Peyer's patch (tissue), 4 donors: ENCODE measurements around the gene KCMF1. TPM values are rescaled to one million over a fixed set of nuclear protein-coding genes. Genes with fewer than 3 reads are reported as not detected.
A peak's percentile ranks its signal among the peaks of the same experiment; 100 is the strongest.

Source experiments
- DNase-seq, 3 donors: peaks; one replicate each; pipeline ENCODE4 v3.0.0-alpha.2; 2017 to 2019
- H3K27ac ChIP-seq, 4 donors: fragments of 200-600 bp; sonication (generic); one replicate each; pipeline ENCODE4 v1.5.1; 2016 to 2019
- H3K27me3 ChIP-seq, 2 donors: fragments of 200-600 bp; sonication (generic); one replicate each; pipeline ENCODE4 v1.5.1; 2019
- H3K36me3 ChIP-seq, 3 donors: fragments of 200-600 bp; sonication (generic); one replicate each; pipeline ENCODE4 v1.5.1; 2016 to 2019
- H3K4me1 ChIP-seq, 4 donors: fragments of 200-600 bp; sonication (generic); one replicate each; pipeline ENCODE4 v1.5.1; 2016 to 2019
- H3K4me3 ChIP-seq, 4 donors: fragments of 200-600 bp; sonication (generic); 1 replicate in 3 of 4; 2 replicates in 1 of 4; pipeline ENCODE4 v1.5.1; 2016 to 2019; ENCODE audit warnings: mild to moderate bottlenecking in 1 of 4
- H3K9me3 ChIP-seq, 4 donors: fragments of 200-600 bp; sonication (generic); one replicate each; pipeline ENCODE4 v1.5.1; 2016 to 2019; ENCODE audit warnings: mild to moderate bottlenecking in 1 of 4
- CTCF ChIP-seq, 6 experiments: fragments of 450-650 bp in 4 of 6; fragments of 200-600 bp in 2 of 6; sonication (generic) in 1 of 6; IDR thresholded peaks; one replicate each; pipeline ENCODE4 v1.5.1; 2017 to 2019; ENCODE audit warnings: antibody characterized with exemption in 6 of 6, mild to moderate bottlenecking in 3 of 6, moderate library complexity in 1 of 6
- POLR2A ChIP-seq, 2 donors: fragments of 450-650 bp; IDR thresholded peaks; one replicate each; pipeline ENCODE4 v1.5.1; 2017; ENCODE audit warnings: antibody characterized with exemption in 2 of 2, mild to moderate bottlenecking in 2 of 2, moderate library complexity in 2 of 2
- total RNA-seq, 4 donors: library from RNA; depleted of rRNA; stranded (reverse); fragments of >200 nt; gene quantifications; one replicate each; pipeline ENCODE4 v1.1.0, GENCODE V29; 2016

KCMF1 gene
- total RNA-seq, 4 donors from 2014 or later, result 28.1 to 66.5 (median 44.3) TPM

DNA sequence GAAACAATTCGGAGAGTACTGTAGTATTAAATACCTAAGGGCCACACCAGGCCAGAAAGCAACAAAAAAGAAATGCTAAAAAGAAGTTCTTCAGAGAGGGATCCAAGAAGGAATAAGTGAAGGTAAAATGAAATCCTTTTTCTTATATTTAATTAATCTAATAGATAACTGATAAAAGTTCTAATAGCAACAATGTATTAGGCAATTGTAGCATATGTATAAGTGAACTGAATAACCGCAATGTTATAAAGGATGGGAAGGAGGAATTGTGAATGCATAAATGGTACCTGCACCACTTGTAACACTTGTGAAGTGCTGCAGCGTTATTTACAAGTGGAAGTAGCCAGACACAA lies 43.7 kb upstream of the KCMF1 start:
- no peak overlapping the region for H3K27ac ChIP-seq
- H3K27me3 ChIP-seq, result no peaks in the 10 kb centered on the region
- no peaks in the 10 kb centered on the region for H3K9me3 ChIP-seq
- H3K36me3 ChIP-seq, result no peaks in the 10 kb centered on the region
- no peak for DNase-seq
- no peak for TF ChIP-seq POLR2A (IDR thresholded peaks at IDR 0.05)
- TF ChIP-seq CTCF (IDR thresholded peaks at IDR 0.05), result peak in 1 of 6 experiments; percentile 21
- peaks cover 0 to 20% (median 10%) of the 10 kb centered on the region in 4 donors for H3K4me1 ChIP-seq
- peak overlapping the region in 2 of 4 donors; percentile 41 to 52 for H3K4me3 ChIP-seq

DNA sequence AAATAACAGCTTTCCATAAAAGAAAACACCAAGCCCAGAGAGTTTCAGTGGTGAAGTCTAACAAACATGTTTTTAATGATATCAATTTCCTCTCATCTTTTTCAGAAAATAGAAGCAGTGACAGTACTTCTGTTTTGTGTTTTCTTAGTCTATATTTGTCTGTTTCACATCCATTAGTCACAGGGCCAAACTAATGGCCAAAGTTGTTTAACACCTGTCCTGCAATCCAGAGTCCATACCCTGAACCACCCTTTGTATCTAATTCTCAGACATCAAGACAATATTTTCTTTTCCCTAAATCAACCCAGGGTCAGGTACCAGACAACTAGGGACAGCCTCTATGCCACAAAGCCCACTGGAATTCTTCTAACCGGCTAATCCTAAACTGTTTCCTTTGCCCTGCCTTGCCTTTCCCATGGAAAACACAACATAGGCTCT lies 39.6 kb upstream of the KCMF1 start:
- no peak overlapping the region for H3K4me3 ChIP-seq
- DNase-seq, result peak in 1 of 3 donors; percentile 29
- H3K27me3 ChIP-seq, result no peaks in the 10 kb centered on the region
- H3K9me3 ChIP-seq, result no peaks in the 10 kb centered on the region
- no peaks in the 10 kb centered on the region for H3K36me3 ChIP-seq
- no peak for TF ChIP-seq POLR2A (IDR thresholded peaks at IDR 0.05)
- no peak for TF ChIP-seq CTCF (IDR thresholded peaks at IDR 0.05)
- no peak overlapping the region for H3K27ac ChIP-seq
- peaks cover 0 to 7% (median 2%) of the 10 kb centered on the region in 4 donors for H3K4me1 ChIP-seq

GRCh38 chr2:84938194-84938879 lies 32.6 kb upstream of the KCMF1 start:
- peaks cover 0 to 12% (median 4%) of the 10 kb centered on the region in 4 donors for H3K4me1 ChIP-seq
- H3K4me3 ChIP-seq, result no peak overlapping the region
- no peak for TF ChIP-seq POLR2A (IDR thresholded peaks at IDR 0.05)
- TF ChIP-seq CTCF (IDR thresholded peaks at IDR 0.05), result no peak
- peak overlapping the region in 3 of 4 donors; percentile 39 to 73 (median 72) for H3K27ac ChIP-seq
- no peaks in the 10 kb centered on the region for H3K9me3 ChIP-seq
- H3K36me3 ChIP-seq, result no peaks in the 10 kb centered on the region
- no peaks in the 10 kb centered on the region for H3K27me3 ChIP-seq
- peak in 1 of 3 donors; percentile 69 for DNase-seq

- Histone ChIP-seq H3K4me1 (peaks cover 0 to 12% (median 4%) of the 10 kb centered on the region in 4 donors), H3K4me3 (peak overlapping the region in 2 of 4 donors; percentile 7 to 10), H3K27me3 (no peaks in the 10 kb centered on the region), H3K36me3 (no peaks in the 10 kb centered on the region), H3K27ac (peak overlapping the region; percentile 54 to 73 (median 69)), H3K9me3 (no peaks in the 10 kb centered on the region)
- DNase-seq, result peak; percentile 53 to 86 (median 79)
- TF ChIP-seq POLR2A (IDR thresholded peaks at IDR 0.05) (no peak), CTCF (IDR thresholded peaks at IDR 0.05) (no peak)
Observed at GRCh38 chr2:84939426-84940087, 31.4 kb upstream of the KCMF1 start.

DNA sequence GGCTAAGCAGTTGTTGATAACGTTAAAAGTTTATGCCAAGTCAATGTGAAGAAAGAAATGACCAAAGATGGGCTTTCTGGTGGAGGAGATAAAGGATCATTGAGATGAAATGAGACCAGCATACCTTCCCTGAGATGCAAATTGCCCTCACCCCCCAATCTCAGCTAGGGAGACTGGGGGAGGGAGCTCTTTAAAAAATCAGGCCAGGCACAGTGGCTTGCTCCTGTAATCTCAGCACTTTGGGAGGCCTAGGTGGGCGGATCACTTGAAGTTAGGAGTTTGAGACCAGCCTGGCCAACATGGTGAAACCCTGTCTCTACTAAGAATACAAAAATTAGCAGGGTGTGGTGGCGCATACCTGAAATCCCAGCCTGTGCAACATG lies 30.9 kb upstream of the KCMF1 start:
- Histone ChIP-seq H3K4me1 (peaks cover 0 to 12% (median 4%) of the 10 kb centered on the region in 4 donors), H3K36me3 (no peaks in the 10 kb centered on the region), H3K27me3 (no peaks in the 10 kb centered on the region), H3K4me3 (peak overlapping the region in 2 of 4 donors; percentile 7 to 10), H3K9me3 (no peaks in the 10 kb centered on the region), H3K27ac (peak overlapping the region; percentile 54 to 73 (median 69))
- DNase-seq, result peak in 1 of 3 donors; percentile 39
- no peak for TF ChIP-seq CTCF (IDR thresholded peaks at IDR 0.05)
- TF ChIP-seq POLR2A (IDR thresholded peaks at IDR 0.05), result no peak
